NCI-H2029 treated with DMSO at 0.1 percent for 48 hours (cell line): Measurements from ENCODE around the gene ZDHHC16.
A peak's percentile ranks its signal among the peaks of the same experiment; 100 is the strongest.
"Not testable (repeated sequence)": the region's sequence is repeated elsewhere in the genome, so short reads cannot be mapped to it uniquely, and the experiment has no call there.

Experiments
- DNase-seq: peaks from one replicate; lab custom pipeline; 2025; lab: John Stamatoyannopoulos, UW

ZDHHC16 gene

GRCh38 chr10:97445722-97446639, at the start of gene ZDHHC16, which contains the start of gene EXOSC1:
Gene ZDHHC16, plus strand, starts transcription at chr10:97446175. Its CDS starts 5,501 bp downstream, at chr10:97451676.
Gene EXOSC1, minus strand, starts transcription at chr10:97446006. Its CDS starts 21 bp downstream, at chr10:97445985.
- DNase-seq = peak; percentile 53

- no peak for DNase-seq
These were observed 46.0 kb upstream of the ZDHHC16 start for GRCh38 chr10:97399843-97400545.

DNA sequence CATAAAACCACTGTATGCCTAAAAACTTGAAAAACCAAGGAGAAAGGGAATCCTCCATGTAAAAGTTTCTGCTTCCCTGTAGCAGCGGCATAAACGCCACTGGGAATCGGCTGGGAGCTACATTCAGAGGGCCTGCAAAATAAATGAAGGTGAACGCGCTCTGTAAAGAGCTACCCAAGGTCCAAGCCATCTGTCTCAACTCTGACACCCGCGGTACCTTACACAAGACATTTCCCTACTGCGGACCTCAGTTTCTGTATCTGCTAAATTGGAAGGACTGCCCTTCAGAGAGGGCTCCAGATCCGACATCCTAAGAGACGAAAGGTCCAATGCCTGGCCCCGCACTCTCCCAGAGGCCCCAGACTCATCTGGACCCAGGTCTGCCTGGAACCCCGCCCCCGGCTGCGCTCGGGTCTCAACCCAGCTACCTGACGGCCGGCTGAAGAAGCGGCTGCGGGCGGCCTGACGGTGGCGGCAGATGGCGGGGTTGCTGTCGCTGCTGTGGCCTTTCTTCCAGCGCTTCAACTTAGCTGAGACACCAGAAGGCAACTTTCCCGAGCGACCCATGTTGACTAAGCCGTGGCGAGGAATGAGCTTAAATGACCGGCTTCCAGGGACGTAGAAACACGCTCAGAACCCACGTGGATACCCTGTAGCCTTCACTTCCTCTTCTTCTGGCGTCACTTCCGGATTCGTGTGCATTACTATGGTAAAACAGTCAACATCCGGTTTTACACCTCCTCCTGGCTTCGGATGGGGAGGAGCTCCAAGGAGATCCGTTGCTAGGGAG, 45.1 kb upstream of the ZDHHC16 start, which contains the start of gene RRP12:
Gene RRP12 (minus strand): TSS at position 676 of the 790 bp plus-strand sequence. CDS start 109 bp downstream, at position 567.
- peak; percentile 69 for DNase-seq

DNA sequence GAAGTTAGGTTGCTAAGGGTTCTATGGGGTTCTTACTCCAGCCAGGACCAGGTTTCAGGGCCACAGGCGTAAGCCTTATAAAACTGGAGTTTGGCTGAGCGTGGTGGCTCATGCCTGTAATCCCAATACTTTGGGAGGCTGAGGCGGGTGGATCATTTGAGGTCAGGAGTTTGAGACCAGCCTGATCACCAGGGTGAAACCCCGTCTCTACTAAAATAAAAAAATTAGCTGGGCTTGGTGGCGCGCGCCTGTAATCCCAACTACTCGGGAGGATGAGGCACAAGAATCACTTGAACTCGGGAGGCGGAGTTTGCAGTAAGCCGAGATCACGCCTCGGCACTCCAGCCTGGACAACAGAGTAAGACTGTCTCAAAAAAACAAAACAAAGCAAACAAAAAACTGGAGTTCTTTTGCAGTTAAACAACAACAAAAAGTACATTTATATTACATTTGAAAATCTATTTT, 44.5 kb upstream of the ZDHHC16 start:
- no peak for DNase-seq

DNA sequence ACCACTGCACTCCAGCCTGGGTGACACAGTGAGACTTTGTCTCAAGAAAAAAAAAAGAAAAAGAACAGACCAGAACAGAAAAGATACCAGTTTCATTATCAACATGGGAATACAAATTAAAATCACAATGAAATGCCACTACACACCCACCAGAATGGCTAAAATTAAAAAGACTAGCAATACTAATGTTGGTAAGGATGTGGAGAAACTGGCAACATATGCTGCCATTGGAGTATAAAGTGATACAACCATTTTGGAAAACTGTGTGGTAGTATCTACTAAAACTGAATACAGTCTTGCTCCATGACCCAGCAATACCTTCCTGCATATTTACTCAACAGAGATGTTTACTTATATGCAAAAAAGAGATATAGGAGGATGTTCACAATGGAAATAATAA, 41.9 kb upstream of the ZDHHC16 start:
- no peak for DNase-seq

DNA sequence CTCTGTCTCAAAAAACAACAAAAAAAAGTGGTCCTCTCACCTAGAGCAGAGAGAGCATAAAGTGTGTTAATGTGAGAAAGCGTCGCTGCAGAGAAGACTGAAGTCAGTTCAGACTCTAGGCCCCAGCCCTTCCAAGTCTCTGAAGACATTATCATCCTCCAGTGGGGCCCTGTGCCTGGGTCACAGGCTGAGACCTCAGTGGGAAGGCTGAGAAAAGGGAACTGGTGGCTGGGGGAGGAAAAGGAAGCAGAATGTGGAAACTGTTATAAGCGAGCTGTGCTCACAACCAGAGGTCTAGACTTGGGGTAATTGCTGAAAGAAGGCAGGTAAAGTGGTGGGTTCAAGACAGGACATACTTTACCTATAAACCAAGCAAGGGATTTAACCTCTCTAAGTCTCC, 39.9 kb upstream of the ZDHHC16 start:
- no peak for DNase-seq

DNA sequence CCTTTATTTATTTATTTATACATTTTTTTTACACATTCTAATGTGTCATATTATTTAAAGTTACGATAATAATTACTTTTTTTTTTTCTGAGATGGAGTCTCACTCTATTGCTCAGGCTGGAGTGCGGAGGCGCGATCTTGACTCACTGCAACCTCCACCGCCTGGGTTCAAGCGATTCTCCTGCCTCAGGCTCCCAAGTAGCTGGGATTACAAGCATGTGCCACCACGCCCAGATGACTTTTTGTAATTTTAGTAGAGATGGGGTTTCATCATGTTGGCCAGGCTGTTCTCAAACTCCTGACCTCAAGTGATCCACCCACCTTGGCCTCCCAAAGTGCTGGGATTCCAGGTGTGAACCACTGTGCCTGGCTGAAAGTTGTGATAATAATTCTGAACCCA, 39.5 kb upstream of the ZDHHC16 start:
- DNase-seq = not testable (repeated sequence)

GRCh38 chr10:97407211-97407951, 38.6 kb upstream of the ZDHHC16 start:
- DNase-seq = peak; percentile 38

DNA sequence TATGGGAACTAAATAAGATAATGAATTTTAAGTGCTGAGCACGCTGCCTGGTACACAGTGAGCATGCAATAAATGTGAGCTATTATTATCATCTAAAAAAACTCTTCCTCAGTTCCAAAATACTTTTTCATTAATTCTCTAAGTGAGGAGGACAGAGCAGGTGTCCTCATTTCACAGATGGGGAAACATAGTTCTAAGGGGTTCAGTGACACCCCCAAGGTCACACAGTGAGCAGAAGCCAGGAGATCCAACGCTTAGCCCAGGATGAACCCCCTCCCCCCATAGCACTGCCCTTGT, 38.1 kb upstream of the ZDHHC16 start:
- no peak for DNase-seq

GRCh38 chr10:97408496-97408992, 37.4 kb upstream of the ZDHHC16 start:
- no peak for DNase-seq

DNA sequence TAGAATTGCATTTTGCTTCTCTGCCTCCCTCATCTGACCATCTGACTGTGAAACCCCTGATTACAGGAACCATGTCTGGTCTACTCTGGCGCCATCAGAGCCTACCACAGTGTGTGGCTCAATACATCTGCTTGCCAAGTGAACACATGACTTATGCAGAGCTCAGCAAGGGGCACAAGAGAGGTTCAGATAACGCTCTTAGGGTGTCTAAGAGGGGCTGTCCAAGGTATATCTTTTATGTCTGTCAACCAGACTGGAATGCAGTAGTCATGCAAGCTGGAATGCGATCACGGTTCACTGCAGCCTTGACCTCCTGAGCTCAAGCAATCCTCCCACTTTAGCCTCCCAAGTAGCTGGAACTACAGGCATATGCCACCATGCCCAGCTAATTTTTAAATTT, 34.6 kb upstream of the ZDHHC16 start:
- DNase-seq = no peak

GRCh38 chr10:97412891-97413304, 33.1 kb upstream of the ZDHHC16 start:
- no peak for DNase-seq

- no peak for DNase-seq
These were observed 29.4 kb upstream of the ZDHHC16 start for GRCh38 chr10:97416565-97416964.

DNA sequence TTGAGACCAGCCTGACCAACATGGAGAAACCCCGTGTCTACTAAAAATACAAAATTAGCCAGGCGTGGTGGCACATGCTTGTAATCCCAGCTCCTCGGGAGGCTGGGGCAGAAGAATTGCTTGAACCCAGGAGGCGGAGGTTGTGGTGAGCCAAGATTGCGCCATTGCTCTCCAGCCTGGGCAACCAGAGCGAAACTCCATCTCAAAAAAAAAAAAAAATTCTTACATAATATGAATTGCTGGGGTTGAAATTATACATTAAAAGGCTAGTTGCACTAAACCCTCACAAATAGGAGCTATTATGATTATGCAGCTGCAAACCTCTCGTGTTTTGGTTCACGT, 22.2 kb upstream of the ZDHHC16 start:
- not testable (repeated sequence) for DNase-seq

DNA sequence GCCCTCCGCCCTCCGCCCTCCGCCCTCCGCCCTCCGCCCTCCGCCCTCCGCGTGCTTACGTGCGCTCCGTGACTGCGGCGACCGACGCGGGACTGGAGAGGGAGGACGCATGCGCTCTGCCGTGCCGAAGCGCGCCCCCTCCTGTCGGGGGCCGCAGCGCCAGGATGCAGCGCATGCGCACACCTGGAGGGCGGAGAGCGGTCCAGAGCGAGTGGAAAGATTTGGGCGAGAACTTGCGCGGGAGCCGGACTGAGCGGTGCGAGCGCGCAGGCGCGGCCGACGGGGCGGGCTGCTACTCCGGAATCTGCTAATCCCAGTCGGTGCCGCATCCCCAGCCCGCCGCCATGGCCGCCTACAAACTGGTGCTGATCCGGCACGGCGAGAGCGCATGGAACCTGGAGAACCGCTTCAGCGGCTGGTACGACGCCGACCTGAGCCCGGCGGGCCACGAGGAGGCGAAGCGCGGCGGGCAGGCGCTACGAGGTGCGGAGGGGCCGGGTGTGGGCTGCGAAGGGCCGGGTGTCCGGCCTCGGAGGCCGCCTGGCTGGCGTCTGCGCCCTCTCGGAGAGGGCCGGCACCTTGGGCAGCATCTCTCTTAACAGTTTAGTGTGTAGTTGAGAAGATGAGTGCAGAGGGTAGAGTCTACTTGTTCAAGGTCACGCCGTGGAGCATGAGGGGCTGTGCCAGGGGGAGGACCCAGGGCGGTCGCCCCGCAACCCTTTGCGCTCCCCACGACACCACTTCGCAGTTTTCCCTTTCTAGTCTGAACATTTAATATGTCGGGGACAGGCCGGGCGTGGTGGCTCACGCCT, 19.8 kb upstream of the ZDHHC16 start, which contains the start of gene PGAM1:
Gene PGAM1 (plus strand): TSS at position 228 of the 812 bp plus-strand sequence. CDS start 117 bp downstream, at position 345.
- peak; percentile 49 for DNase-seq

- no peak for DNase-seq
These were observed 19.0 kb upstream of the ZDHHC16 start for GRCh38 chr10:97426776-97427570.

- DNase-seq = peak; percentile 38
These were observed 18.3 kb upstream of the ZDHHC16 start for GRCh38 chr10:97427571-97428179.

- no peak for DNase-seq
These were observed 17.4 kb upstream of the ZDHHC16 start for GRCh38 chr10:97428572-97428981.

DNA sequence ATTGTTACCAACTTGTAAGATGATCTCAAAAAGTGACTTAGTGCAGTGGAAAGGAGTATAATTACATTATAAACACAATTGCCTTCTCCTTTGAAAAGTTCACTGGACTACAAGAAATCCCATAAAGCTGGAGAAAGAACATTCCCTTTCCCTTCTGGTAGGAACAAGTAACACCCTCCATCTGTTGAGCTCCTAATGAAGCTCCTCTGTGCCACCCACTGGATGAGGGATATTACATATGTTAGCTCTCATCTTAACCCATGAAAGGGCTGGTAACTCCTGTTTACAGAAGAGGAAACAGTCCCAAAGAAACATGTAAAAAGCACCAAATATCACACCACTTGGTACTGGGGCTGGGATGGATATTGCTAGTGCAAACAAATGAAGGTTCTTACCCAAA, 11.9 kb upstream of the ZDHHC16 start:
- no peak for DNase-seq
